ENCODE measurements around the gene LRRC18. TPM values are rescaled to one million over a fixed set of nuclear protein-coding genes. Genes with fewer than 3 reads are reported as not detected.

Gene LRRC18
- total RNA-seq, 1 experiment from 2014 or later = not detected

- H3K9me3 Mint-ChIP-seq (ENCODE audit: unreplicated experiment) = no peaks in the 10 kb centered on the region
- peaks cover 11% of the 10 kb centered on the region for H3K4me1 Mint-ChIP-seq (ENCODE audit: low read depth, unreplicated experiment)
- Histone ChIP-seq H3K4me1 (peaks cover 7% of the 10 kb centered on the region; the same call in 1 of the 2 replicates), H3K4me3 (ENCODE audit: low read depth, low read length) (no peak overlapping the region), H3K27me3 (replicated peaks; ENCODE audit: control insufficient read depth, insufficient read depth, low read length) (no peaks in the 10 kb centered on the region), H3K9me3 (no peaks in the 10 kb centered on the region), H3K36me3 (ENCODE audit: control insufficient read depth, insufficient read depth, low read length) (no peaks in the 10 kb centered on the region)
- no peak overlapping the region for H3K27ac Mint-ChIP-seq (ENCODE audit: unreplicated experiment)
- H3K4me3 Mint-ChIP-seq (ENCODE audit: unreplicated experiment) = no peak overlapping the region
- H3K27me3 Mint-ChIP-seq (ENCODE audit: insufficient read depth, unreplicated experiment) = no peaks in the 10 kb centered on the region
- no TSS peak for BruUV-seq (replicated peaks)
- ChIA-PET POLR2A (no interaction called here), CTCF (interaction anchor here (1.0 kb wide), 1 partner anchor 288 kb away, joined by 3 read pairs; no protein-coding TSS in a partner anchor)
- intact Hi-C loops (cut with micrococcal nuclease; ENCODE audit: unreplicated experiment) = no loop called here
- TF ChIP-seq CTCF (IDR thresholded peaks at IDR 0.05; ENCODE audit: insufficient read depth in 1 of 2, low read depth in 1 of 2, low read length in 1 of 2, severe bottlenecking in 1 of 2, unreplicated experiment in 1 of 2) = no peak
- DNase-seq = peak in 1 of 2 experiments; percentile 22
- H3K36me3 Mint-ChIP-seq (ENCODE audit: insufficient read depth, unreplicated experiment) = no peaks in the 10 kb centered on the region
These were observed 5.9 kb upstream of the LRRC18 start for GRCh38 chr10:48945441-48946130.

GRCh38 chr10:48944171-48944570, 4.5 kb upstream of the LRRC18 start:
- no peaks in the 10 kb centered on the region for H3K36me3 Mint-ChIP-seq (ENCODE audit: insufficient read depth, unreplicated experiment)
- H3K27ac Mint-ChIP-seq (ENCODE audit: unreplicated experiment) = peak overlapping the region; percentile 5
- no peaks in the 10 kb centered on the region for H3K9me3 Mint-ChIP-seq (ENCODE audit: unreplicated experiment)
- peaks cover 11% of the 10 kb centered on the region for H3K4me1 Mint-ChIP-seq (ENCODE audit: low read depth, unreplicated experiment)
- ChIA-PET POLR2A (no interaction called here), CTCF (no interaction called here)
- H3K27me3 Mint-ChIP-seq (ENCODE audit: insufficient read depth, unreplicated experiment) = peaks cover 4% of the 10 kb centered on the region
- intact Hi-C loops (cut with micrococcal nuclease; ENCODE audit: unreplicated experiment) = no loop called here
- no peak for TF ChIP-seq CTCF (IDR thresholded peaks at IDR 0.05; ENCODE audit: insufficient read depth in 1 of 2, low read depth in 1 of 2, low read length in 1 of 2, severe bottlenecking in 1 of 2, unreplicated experiment in 1 of 2)
- Histone ChIP-seq H3K4me3 (ENCODE audit: low read depth, low read length) (no peak overlapping the region), H3K27me3 (replicated peaks; ENCODE audit: control insufficient read depth, insufficient read depth, low read length) (no peaks in the 10 kb centered on the region), H3K9me3 (no peaks in the 10 kb centered on the region), H3K36me3 (ENCODE audit: control insufficient read depth, insufficient read depth, low read length) (no peaks in the 10 kb centered on the region), H3K4me1 (peaks cover 7% of the 10 kb centered on the region; the same call in 1 of the 2 replicates)
- DNase-seq = no peak
- no peak overlapping the region for H3K4me3 Mint-ChIP-seq (ENCODE audit: unreplicated experiment)
- no TSS peak for BruUV-seq (replicated peaks)

GRCh38 chr10:48943096-48943495, 3.5 kb upstream of the LRRC18 start:
- CTCF ChIA-PET = no interaction called here
- H3K27ac Mint-ChIP-seq (ENCODE audit: unreplicated experiment) = no peak overlapping the region

More at GRCh38 chr10:48943096-48943495, 3.5 kb upstream of the LRRC18 start:
- Mint-ChIP-seq H3K4me3 (ENCODE audit: unreplicated experiment) (no peak overlapping the region), H3K4me1 (ENCODE audit: low read depth, unreplicated experiment) (peaks cover 11% of the 10 kb centered on the region), H3K27me3 (ENCODE audit: insufficient read depth, unreplicated experiment) (peaks cover 4% of the 10 kb centered on the region), H3K9me3 (ENCODE audit: unreplicated experiment) (no peaks in the 10 kb centered on the region), H3K36me3 (ENCODE audit: insufficient read depth, unreplicated experiment) (no peaks in the 10 kb centered on the region)
- Histone ChIP-seq H3K36me3 (ENCODE audit: control insufficient read depth, insufficient read depth, low read length) (no peaks in the 10 kb centered on the region), H3K9me3 (no peaks in the 10 kb centered on the region), H3K4me1 (peaks cover 7% of the 10 kb centered on the region; the same call in 1 of the 2 replicates), H3K27me3 (replicated peaks; ENCODE audit: control insufficient read depth, insufficient read depth, low read length) (no peaks in the 10 kb centered on the region), H3K4me3 (ENCODE audit: low read depth, low read length) (no peak overlapping the region)
- POLR2A ChIA-PET = no interaction called here
- no peak for TF ChIP-seq CTCF (IDR thresholded peaks at IDR 0.05; ENCODE audit: insufficient read depth in 1 of 2, low read depth in 1 of 2, low read length in 1 of 2, severe bottlenecking in 1 of 2, unreplicated experiment in 1 of 2)
- intact Hi-C loops (cut with micrococcal nuclease; ENCODE audit: unreplicated experiment) = no loop called here
- no peak for DNase-seq
- no TSS peak for BruUV-seq (replicated peaks)
